Activated naive CD8-positive, alpha-beta T cell treated with anti-CD3 and anti-CD28 coated beads, Interleukin-2, amount 50 U/mL, for 24 hours (primary cell): ENCODE data around the gene HIRA.
A peak's percentile ranks its signal among the peaks of the same experiment; 100 is the strongest.
"Not testable (repeated sequence)": the region's sequence is repeated elsewhere in the genome, so short reads cannot be mapped to it uniquely, and the experiment has no call there.

Source experiments
- ATAC-seq: fragments of 150-1000 bp; cut with Tn5 transposase; one replicate; pipeline ENCODE4 v1.10.0; 2021
- DNase-seq: peaks from one replicate; pipeline ENCODE4 v3.0.0; 2021
- H3K27ac Mint-ChIP-seq: one replicate; pipeline ENCODE4 v1.8.0; 2021; ENCODE audit warnings: mild to moderate bottlenecking, mixed read lengths
- H3K27me3 Mint-ChIP-seq: one replicate; pipeline ENCODE4 v1.8.0; 2021; ENCODE audit warnings: mixed read lengths
- H3K36me3 Mint-ChIP-seq: one replicate; pipeline ENCODE4 v1.8.0; 2021; ENCODE audit warnings: low read depth, mixed read lengths
- H3K4me1 Mint-ChIP-seq: one replicate; pipeline ENCODE4 v1.8.0; 2021; ENCODE audit warnings: mixed read lengths
- H3K4me3 Mint-ChIP-seq: one replicate; pipeline ENCODE4 v1.8.0; 2021; ENCODE audit warnings: mild to moderate bottlenecking, moderate library complexity, mixed read lengths
- H3K9me3 Mint-ChIP-seq: one replicate; pipeline ENCODE4 v1.8.0; 2021; ENCODE audit warnings: mixed read lengths

The HIRA gene

GRCh38 chr22:19455033-19455432 lies 23.5 kb upstream of the HIRA start:
- DNase-seq (no peak), ATAC-seq (no peak)
- H3K27ac Mint-ChIP-seq: no peak overlapping the region
- H3K27me3 Mint-ChIP-seq: no peaks in the 10 kb centered on the region
- peaks cover 48% of the 10 kb centered on the region for H3K36me3 Mint-ChIP-seq
- peaks cover 3% of the 10 kb centered on the region for H3K4me1 Mint-ChIP-seq
- H3K9me3 Mint-ChIP-seq: no peaks in the 10 kb centered on the region
- no peak overlapping the region for H3K4me3 Mint-ChIP-seq

- H3K36me3 Mint-ChIP-seq: peaks cover 46% of the 10 kb centered on the region
- H3K27ac Mint-ChIP-seq: peak overlapping the region; percentile 47
- H3K4me3 Mint-ChIP-seq: no peak overlapping the region
- no peak for ATAC-seq
- peaks cover 8% of the 10 kb centered on the region for H3K4me1 Mint-ChIP-seq
- H3K27me3 Mint-ChIP-seq: no peaks in the 10 kb centered on the region
- no peak for DNase-seq
- H3K9me3 Mint-ChIP-seq: no peaks in the 10 kb centered on the region
Measured at GRCh38 chr22:19454156-19454555, 22.6 kb upstream of the HIRA start.

GRCh38 chr22:19453718-19454117 lies 22.2 kb upstream of the HIRA start:
- Mint-ChIP-seq H3K36me3 (peaks cover 46% of the 10 kb centered on the region), H3K27ac (no peak overlapping the region), H3K4me3 (no peak overlapping the region), H3K27me3 (no peaks in the 10 kb centered on the region), H3K4me1 (peaks cover 13% of the 10 kb centered on the region), H3K9me3 (no peaks in the 10 kb centered on the region)
- no peak for DNase-seq
- no peak for ATAC-seq

GRCh38 chr22:19451570-19451969 lies 20.0 kb upstream of the HIRA start:
- Mint-ChIP-seq H3K9me3 (no peaks in the 10 kb centered on the region), H3K36me3 (peaks cover 41% of the 10 kb centered on the region), H3K4me3 (no peak overlapping the region), H3K27ac (no peak overlapping the region), H3K27me3 (no peaks in the 10 kb centered on the region), H3K4me1 (peaks cover 26% of the 10 kb centered on the region)
- DNase-seq (no peak), ATAC-seq (no peak)

GRCh38 chr22:19450363-19451175 lies 19.0 kb upstream of the HIRA start:
- Mint-ChIP-seq H3K36me3 (peaks cover 41% of the 10 kb centered on the region), H3K27ac (peak overlapping the region; percentile 9), H3K9me3 (no peaks in the 10 kb centered on the region), H3K4me3 (no peak overlapping the region), H3K27me3 (no peaks in the 10 kb centered on the region), H3K4me1 (peaks cover 31% of the 10 kb centered on the region)
- ATAC-seq (no peak), DNase-seq (no peak)

- DNase-seq (no peak), ATAC-seq (no peak)
- Mint-ChIP-seq H3K27me3 (no peaks in the 10 kb centered on the region), H3K36me3 (peaks cover 31% of the 10 kb centered on the region), H3K4me1 (peaks cover 36% of the 10 kb centered on the region), H3K4me3 (no peak overlapping the region), H3K27ac (peak overlapping the region; percentile 11), H3K9me3 (no peaks in the 10 kb centered on the region)
Measured at GRCh38 chr22:19449422-19449767, 17.9 kb upstream of the HIRA start.

GRCh38 chr22:19448739-19449421 lies 17.3 kb upstream of the HIRA start:
- peak overlapping the region; percentile 57 for H3K27ac Mint-ChIP-seq

GRCh38 chr22:19448076-19448607 lies 16.6 kb upstream of the HIRA start:
- H3K27ac Mint-ChIP-seq: peak overlapping the region; percentile 88
- peak overlapping the region; percentile 84 for H3K4me3 Mint-ChIP-seq
- H3K36me3 Mint-ChIP-seq: peaks cover 26% of the 10 kb centered on the region

More at GRCh38 chr22:19448739-19449421, 17.3 kb upstream of the HIRA start:
- H3K9me3 Mint-ChIP-seq: no peaks in the 10 kb centered on the region
- ATAC-seq (peak; percentile 57), DNase-seq (peak; percentile 46)
- no peaks in the 10 kb centered on the region for H3K27me3 Mint-ChIP-seq
- peak overlapping the region; percentile 84 for H3K4me3 Mint-ChIP-seq
- peaks cover 34% of the 10 kb centered on the region for H3K4me1 Mint-ChIP-seq
- peaks cover 26% of the 10 kb centered on the region for H3K36me3 Mint-ChIP-seq

GRCh38 chr22:19447330-19448075 lies 16.0 kb upstream of the HIRA start, which contains the start of gene C22orf39:
TSS of gene C22orf39 (minus strand) at chr22:19447711. CDS start at chr22:19447688, 23 bp downstream.
- Mint-ChIP-seq H3K27me3 (no peaks in the 10 kb centered on the region), H3K27ac (peak within 1 kb of the TSS; percentile 88), H3K9me3 (no peaks in the 10 kb centered on the region), H3K4me1 (peaks cover 38% of the 10 kb centered on the region), H3K4me3 (peak within 1 kb of the TSS; percentile 84), H3K36me3 (peaks cover 27% of the 10 kb centered on the region)
- DNase-seq (peak; percentile 81), ATAC-seq (peak; percentile 89)

More at GRCh38 chr22:19448076-19448607, 16.6 kb upstream of the HIRA start:
- Mint-ChIP-seq H3K4me1 (peaks cover 36% of the 10 kb centered on the region), H3K9me3 (no peaks in the 10 kb centered on the region), H3K27me3 (no peaks in the 10 kb centered on the region)
- DNase-seq: peak; percentile 34
- ATAC-seq: peak; percentile 38

GRCh38 chr22:19446603-19447329 lies 15.2 kb upstream of the HIRA start:
- peak overlapping the region; percentile 87 for H3K27ac Mint-ChIP-seq
- H3K36me3 Mint-ChIP-seq: peaks cover 29% of the 10 kb centered on the region
- no peaks in the 10 kb centered on the region for H3K27me3 Mint-ChIP-seq
- no peaks in the 10 kb centered on the region for H3K9me3 Mint-ChIP-seq
- no peak for DNase-seq
- H3K4me3 Mint-ChIP-seq: peak overlapping the region; percentile 84
- peaks cover 40% of the 10 kb centered on the region for H3K4me1 Mint-ChIP-seq
- ATAC-seq: no peak

- H3K27ac Mint-ChIP-seq: not testable (repeated sequence)
Measured at GRCh38 chr22:19445279-19445982, 13.9 kb upstream of the HIRA start.

GRCh38 chr22:19443544-19444211 lies 12.1 kb upstream of the HIRA start:
- H3K36me3 Mint-ChIP-seq: peaks cover 36% of the 10 kb centered on the region
- H3K4me3 Mint-ChIP-seq: no peak overlapping the region
- no peak overlapping the region for H3K27ac Mint-ChIP-seq
- no peak for DNase-seq
- H3K4me1 Mint-ChIP-seq: peaks cover 33% of the 10 kb centered on the region
- no peaks in the 10 kb centered on the region for H3K27me3 Mint-ChIP-seq
- no peak for ATAC-seq
- no peaks in the 10 kb centered on the region for H3K9me3 Mint-ChIP-seq

More at GRCh38 chr22:19445279-19445982, 13.9 kb upstream of the HIRA start:
- not testable (repeated sequence) for H3K9me3 Mint-ChIP-seq, H3K4me3 Mint-ChIP-seq, ATAC-seq, H3K27me3 Mint-ChIP-seq, DNase-seq
- Mint-ChIP-seq H3K4me1 (peaks cover 43% of the 10 kb centered on the region), H3K36me3 (peaks cover 30% of the 10 kb centered on the region)

- Mint-ChIP-seq H3K27me3 (no peaks in the 10 kb centered on the region), H3K36me3 (peaks cover 38% of the 10 kb centered on the region), H3K9me3 (no peaks in the 10 kb centered on the region), H3K4me3 (no peak overlapping the region), H3K27ac (no peak overlapping the region), H3K4me1 (peaks cover 24% of the 10 kb centered on the region)
- no peak for DNase-seq
- no peak for ATAC-seq
Measured at GRCh38 chr22:19442166-19442565, 10.6 kb upstream of the HIRA start.
